GM21423 (cell line): ENCODE results near the gene CNOT9.
"Not testable (repeated sequence)": the region's sequence is repeated elsewhere in the genome, so short reads cannot be mapped to it uniquely, and the experiment has no call there.

Source experiments
- ATAC-seq: cut with Tn5 transposase; IDR thresholded peaks from one replicate; pipeline ENCODE4 v1.9.1; 2021; ENCODE audit warnings: mild to moderate bottlenecking, moderate library complexity; ENCODE audit not compliant: unreplicated experiment

Gene CNOT9

GRCh38 chr2:218568190-218569037 lies at the start of gene CNOT9, which contains the start of gene USP37:
CNOT9 (plus strand) TSS chr2:218568839; CDS start chr2:218568955, 116 bp downstream.
USP37 (minus strand) TSS chr2:218568351; CDS start chr2:218558653, 9,698 bp downstream.
- peak; percentile 79 for ATAC-seq

DNA sequence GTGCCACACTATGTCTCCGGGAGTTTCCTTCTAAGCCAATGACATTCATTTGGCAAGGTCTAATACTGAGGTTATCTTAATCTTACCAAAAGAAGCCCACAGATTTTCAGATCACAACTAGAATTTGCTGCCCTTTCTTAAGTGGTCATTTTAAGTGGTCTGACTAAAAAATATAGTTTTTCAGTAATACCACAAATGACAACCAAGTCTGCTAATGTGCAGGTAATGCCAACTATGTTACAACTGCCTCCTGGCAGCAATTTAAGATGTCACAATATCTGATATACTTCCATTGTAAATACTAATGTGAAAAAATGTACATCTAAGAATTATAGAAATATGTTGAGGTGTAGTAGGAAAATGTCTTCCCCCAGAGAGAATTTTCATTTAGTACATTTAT lies 49.8 kb upstream of the CNOT9 start:
- no peak for ATAC-seq

DNA sequence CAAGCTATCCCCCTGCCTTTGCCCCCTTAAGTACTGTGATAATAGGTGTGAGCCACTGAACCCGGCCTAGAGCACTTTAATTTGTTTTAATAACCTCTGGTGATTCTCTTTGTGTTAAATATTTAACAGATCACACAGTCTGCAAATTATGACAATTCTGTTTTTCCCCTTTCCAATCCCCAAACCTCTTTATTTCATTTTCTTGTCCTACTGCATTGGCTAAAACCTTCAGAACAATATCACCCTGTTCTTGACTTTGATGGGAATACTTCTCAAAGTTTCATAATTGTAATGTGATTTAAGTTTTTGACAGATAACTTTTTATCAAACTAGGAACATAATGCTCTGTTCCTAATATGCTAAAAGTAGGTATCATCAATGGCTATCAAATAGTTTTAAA lies 45.0 kb upstream of the CNOT9 start:
- no peak for ATAC-seq

GRCh38 chr2:218528409-218528808 lies 40.2 kb upstream of the CNOT9 start:
- not testable (repeated sequence) for ATAC-seq

GRCh38 chr2:218529990-218530389 lies 38.6 kb upstream of the CNOT9 start:
- ATAC-seq = no peak

DNA sequence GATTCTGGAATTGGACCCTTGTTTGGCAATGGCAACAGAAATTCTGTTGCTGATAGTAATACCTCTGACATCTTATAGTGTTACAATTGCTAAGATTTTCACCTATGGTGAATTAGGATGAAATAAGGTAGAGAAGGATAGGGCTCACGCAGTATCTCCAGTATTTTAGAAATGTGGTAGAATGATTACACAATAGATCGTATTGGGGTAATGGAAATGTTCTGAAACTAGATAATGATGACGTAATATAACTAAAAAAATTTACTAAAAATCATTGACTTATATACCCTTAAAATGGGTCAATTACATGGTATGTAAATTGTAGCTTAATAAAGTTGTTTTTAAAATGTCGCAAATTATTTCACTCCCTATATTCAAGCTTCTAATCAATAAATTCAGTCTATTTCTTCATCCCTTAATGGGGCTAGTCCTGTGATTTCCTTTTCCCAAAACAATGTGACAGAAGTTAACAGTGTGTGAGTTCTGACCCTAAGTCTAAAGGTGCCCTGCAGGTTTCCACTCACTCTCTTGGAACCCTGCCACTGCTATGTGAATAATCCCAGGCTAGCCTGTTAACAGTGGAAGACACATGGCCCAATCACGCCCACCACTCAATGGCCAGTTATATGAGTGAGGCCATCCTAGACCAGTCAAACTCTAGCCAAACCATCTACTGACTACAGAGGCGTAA lies 31.7 kb upstream of the CNOT9 start:
- no peak for ATAC-seq

DNA sequence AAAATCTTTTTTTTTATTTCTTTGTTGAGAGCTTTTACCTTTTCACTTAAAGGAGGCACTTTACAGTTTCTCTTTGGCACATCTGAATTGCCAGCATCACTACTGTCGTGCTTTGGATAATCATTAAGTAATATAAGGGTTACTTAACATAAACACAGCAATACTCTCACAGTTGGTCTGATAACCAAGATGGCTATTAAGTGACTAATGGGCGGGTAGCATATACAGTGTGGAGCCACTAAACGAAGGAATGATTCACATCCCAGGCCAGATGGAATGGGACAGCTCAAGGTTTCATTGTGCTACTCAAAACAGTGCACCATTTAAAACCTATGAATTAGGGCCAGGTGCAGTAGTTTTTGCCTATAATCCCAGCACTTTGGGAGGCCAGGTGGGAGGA lies 28.6 kb upstream of the CNOT9 start:
- no peak for ATAC-seq

DNA sequence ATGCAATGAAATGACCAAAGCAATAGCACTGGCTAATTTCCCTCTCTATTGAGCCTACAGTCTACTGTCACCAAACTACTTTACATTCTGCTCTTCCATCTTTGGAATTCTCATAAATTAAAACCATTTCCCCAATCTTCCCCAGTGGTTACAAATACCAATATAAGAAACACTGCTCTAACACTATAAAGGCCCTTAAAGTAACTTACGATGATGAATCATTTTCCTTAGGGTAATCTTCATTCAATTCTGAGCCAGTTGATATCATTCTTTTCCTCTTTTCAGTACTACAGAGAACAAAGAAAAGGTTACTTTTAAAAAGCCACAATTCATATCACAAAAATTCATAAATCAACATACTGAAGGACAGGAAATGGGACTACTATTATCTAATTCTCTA lies 22.6 kb upstream of the CNOT9 start:
- no peak for ATAC-seq

- no peak for ATAC-seq
These were observed 21.1 kb upstream of the CNOT9 start for GRCh38 chr2:218547511-218547910.

- no peak for ATAC-seq
These were observed 20.7 kb upstream of the CNOT9 start for GRCh38 chr2:218547978-218548377.

DNA sequence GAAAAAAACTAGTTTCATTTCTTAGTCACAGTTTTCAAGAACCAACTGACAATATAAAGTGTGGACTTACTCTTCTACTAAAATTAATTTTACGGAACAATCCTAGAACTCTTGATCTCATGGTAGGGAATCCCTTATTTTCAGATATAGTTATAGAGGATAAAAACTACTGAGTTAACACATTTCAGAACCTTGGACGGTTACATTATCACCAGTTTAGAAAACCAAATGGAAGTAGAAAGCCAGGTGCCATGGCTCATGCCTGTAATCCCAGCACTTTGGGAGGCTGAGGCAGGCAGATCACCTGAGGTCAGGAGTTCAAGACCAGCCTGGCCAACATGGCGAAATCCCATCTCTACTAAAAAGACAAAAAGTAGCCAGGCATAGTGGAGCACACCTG lies 14.4 kb upstream of the CNOT9 start:
- not testable (repeated sequence) for ATAC-seq

GRCh38 chr2:218555527-218555926 lies 13.1 kb upstream of the CNOT9 start:
- ATAC-seq = no peak

- no peak for ATAC-seq
These were observed 10.7 kb upstream of the CNOT9 start for GRCh38 chr2:218557941-218558340.

DNA sequence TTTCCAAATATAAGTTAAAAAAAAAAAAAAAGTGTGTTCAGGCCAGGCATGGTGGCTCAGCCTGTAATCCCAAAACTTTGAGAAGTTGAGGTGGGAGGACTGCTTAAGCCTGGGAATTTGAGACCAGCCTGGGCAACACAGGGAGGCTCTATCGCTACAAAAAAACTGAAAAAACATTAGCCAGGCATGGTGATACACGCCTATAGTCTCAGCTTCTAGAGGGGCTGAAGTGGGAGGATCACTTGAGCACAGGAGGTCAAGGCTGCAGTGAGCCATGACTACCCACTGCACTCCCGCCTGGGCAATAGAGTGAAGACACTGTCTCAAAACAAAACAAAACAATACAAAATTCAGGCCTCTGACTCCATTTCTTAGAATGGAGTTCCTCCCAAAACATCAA lies 9.7 kb upstream of the CNOT9 start:
- ATAC-seq = no peak

DNA sequence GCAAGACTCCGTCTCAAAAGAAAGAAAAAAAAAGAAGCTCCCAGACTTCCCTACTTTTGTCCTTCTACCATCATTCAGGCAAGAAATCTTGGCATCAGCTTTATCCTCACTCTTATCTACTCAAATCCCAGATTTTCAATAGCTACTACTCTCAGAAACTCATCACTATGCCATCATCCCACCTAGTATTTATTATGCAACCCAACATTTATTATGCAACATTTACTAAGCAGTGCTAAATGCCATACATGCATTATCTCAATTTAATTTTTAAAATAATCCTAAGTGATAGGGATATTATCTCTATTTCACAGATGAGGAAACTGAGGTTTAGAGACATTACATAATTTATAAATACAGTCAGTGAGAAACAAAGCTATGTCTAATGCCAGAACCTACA lies 4.6 kb upstream of the CNOT9 start:
- ATAC-seq = no peak

GRCh38 chr2:218566296-218566695 lies 2.3 kb upstream of the CNOT9 start:
- ATAC-seq = no peak

DNA sequence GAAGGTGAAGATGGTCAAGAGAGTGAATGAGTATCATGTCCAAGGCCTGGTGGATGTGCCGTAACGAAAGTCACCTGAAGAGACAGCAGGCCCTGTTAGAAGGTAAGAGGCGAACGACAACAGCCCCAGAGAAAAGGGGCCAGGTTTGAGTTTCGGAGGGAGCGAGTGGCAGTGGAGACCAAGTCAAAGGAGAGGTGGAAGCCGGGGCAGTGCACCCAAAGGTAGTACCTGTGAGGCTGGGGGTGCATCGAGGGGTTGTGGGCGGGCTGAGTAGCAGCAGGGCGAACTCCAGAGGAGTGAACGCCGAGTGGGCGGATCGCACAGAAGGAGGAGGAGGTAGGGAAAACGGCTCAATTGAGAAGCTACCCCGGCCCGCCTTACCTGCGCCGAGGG lies 846 bp upstream of the CNOT9 start:
- ATAC-seq = peak; percentile 36

- ATAC-seq = peak; percentile 33
These were observed 396 bp downstream of the CNOT9 start for GRCh38 chr2:218569038-218569431.

- ATAC-seq = no peak
These were observed 1.2 kb downstream of the CNOT9 start for GRCh38 chr2:218569661-218570500.

GRCh38 chr2:218570850-218571249 lies 2.2 kb downstream of the CNOT9 start:
- no peak for ATAC-seq

GRCh38 chr2:218576854-218577253 lies 8.2 kb downstream of the CNOT9 start:
- no peak for ATAC-seq
